Measurements from ENCODE around the gene USP37.

Gene USP37

GRCh38 chr2:218422403-218423086 is 145.6 kb downstream of the USP37 start:
- Histone ChIP-seq H3K36me3 (no peaks in the 10 kb centered on the region), H3K4me1 (ENCODE audit: control insufficient read depth in 1 of 2, insufficient read depth in 1 of 2, low read depth in 1 of 2, low read length in 1 of 2) (no peaks in the 10 kb centered on the region), H3K9me3 (no peaks in the 10 kb centered on the region), H3K27me3 (no peaks in the 10 kb centered on the region), H3K4me3 (ENCODE audit: low read depth in 1 of 2, low read length in 1 of 2) (no peak overlapping the region), H3K27ac (no peak overlapping the region)
- TF ChIP-seq, protein P1, sequence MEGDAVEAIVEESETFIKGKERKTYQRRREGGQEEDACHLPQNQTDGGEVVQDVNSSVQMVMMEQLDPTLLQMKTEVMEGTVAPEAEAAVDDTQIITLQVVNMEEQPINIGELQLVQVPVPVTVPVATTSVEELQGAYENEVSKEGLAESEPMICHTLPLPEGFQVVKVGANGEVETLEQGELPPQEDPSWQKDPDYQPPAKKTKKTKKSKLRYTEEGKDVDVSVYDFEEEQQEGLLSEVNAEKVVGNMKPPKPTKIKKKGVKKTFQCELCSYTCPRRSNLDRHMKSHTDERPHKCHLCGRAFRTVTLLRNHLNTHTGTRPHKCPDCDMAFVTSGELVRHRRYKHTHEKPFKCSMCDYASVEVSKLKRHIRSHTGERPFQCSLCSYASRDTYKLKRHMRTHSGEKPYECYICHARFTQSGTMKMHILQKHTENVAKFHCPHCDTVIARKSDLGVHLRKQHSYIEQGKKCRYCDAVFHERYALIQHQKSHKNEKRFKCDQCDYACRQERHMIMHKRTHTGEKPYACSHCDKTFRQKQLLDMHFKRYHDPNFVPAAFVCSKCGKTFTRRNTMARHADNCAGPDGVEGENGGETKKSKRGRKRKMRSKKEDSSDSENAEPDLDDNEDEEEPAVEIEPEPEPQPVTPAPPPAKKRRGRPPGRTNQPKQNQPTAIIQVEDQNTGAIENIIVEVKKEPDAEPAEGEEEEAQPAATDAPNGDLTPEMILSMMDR (IDR thresholded peaks at IDR 0.05) = no peak

GRCh38 chr2:218421027-218421426 is 147.1 kb downstream of the USP37 start:
- Histone ChIP-seq H3K4me3 (ENCODE audit: low read depth in 1 of 2, low read length in 1 of 2) (no peak overlapping the region), H3K36me3 (no peaks in the 10 kb centered on the region), H3K27me3 (no peaks in the 10 kb centered on the region), H3K4me1 (ENCODE audit: control insufficient read depth in 1 of 2, insufficient read depth in 1 of 2, low read depth in 1 of 2, low read length in 1 of 2) (no peaks in the 10 kb centered on the region), H3K9me3 (no peaks in the 10 kb centered on the region), H3K27ac (no peak overlapping the region)
- TF ChIP-seq, protein P1 (IDR thresholded peaks at IDR 0.05) = no peak

GRCh38 chr2:218419630-218420216 is 148.4 kb downstream of the USP37 start:
- H3K4me1 ChIP-seq (ENCODE audit: control insufficient read depth in 1 of 2, insufficient read depth in 1 of 2, low read depth in 1 of 2, low read length in 1 of 2) = no peaks in the 10 kb centered on the region
- H3K27ac ChIP-seq = no peak overlapping the region
- TF ChIP-seq, protein P1 (IDR thresholded peaks at IDR 0.05) = no peak
- no peaks in the 10 kb centered on the region for H3K27me3 ChIP-seq
- H3K4me3 ChIP-seq (ENCODE audit: low read depth in 1 of 2, low read length in 1 of 2) = no peak overlapping the region
- no peaks in the 10 kb centered on the region for H3K36me3 ChIP-seq
- no peaks in the 10 kb centered on the region for H3K9me3 ChIP-seq

DNA sequence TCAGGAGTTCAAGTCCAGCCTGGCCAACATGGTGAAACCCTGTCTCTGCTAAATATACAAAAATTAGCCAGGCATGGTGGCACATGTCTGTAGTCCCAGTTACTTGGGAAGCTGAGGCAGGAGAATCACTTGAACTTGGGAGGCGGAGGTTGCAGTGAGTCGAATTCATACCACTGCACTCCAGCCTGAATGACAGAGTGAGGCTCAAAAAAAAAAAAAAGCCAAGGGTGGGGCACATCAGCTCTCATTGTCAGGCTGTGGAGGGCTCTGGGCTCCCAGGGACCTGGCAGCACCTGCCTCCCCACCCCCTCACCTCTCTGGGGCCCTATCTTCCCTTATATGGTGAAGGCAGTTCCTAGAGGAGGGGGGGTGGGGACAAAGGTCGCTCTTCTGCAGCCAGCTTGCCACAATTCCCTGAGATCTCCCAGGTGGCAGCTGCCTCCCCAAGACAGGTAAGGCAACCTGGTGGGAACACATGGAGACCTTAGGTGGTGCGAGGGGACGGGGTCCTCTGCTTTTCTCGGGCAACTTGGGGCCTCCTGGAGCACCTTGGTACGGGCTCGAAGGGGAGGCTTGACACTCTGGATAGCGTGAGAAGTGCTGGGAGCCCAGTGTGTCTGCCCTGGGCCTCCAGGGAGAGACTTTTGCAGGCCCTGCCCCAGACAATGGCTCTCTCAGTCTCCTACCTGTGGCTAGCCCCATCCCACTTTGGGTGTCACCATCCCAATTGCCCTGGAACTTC is 149.3 kb downstream of the USP37 start, which contains the start of gene VIL1:
VIL1 (plus strand) TSS at position 407 of the 742 bp plus-strand sequence. CDS start 4,656 bp downstream, outside the sequence.
- TF ChIP-seq, protein P1 (IDR thresholded peaks at IDR 0.05) = no peak
- H3K27ac ChIP-seq = no peak within 1 kb of the TSS
- no peaks in the 10 kb centered on the region for H3K4me1 ChIP-seq (ENCODE audit: control insufficient read depth in 1 of 2, insufficient read depth in 1 of 2, low read depth in 1 of 2, low read length in 1 of 2)
- H3K36me3 ChIP-seq = no peaks in the 10 kb centered on the region
- H3K9me3 ChIP-seq = no peaks in the 10 kb centered on the region
- no peaks in the 10 kb centered on the region for H3K27me3 ChIP-seq
- H3K4me3 ChIP-seq (ENCODE audit: low read depth in 1 of 2, low read length in 1 of 2) = no peak within 1 kb of the TSS

DNA sequence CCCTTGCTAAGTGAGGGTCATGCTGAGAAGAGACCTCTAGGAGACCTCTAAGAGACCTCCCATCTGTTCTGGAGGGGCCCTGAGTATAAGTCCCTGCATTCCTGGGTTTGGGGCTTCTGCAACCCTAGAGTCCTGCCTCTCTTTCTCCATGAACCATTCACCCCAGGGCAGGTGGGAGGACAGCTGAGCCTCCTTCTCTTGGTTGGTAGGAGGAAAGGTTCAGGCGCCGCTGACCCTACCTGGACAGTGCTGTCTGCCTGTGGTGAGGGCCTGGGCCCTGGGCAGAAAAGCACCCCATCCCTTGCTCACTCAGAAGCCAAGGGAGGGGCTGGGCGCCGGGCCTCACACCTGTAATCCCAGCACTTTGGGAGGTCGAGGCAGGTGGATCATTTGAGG is 149.8 kb downstream of the USP37 start:
- no peaks in the 10 kb centered on the region for H3K27me3 ChIP-seq
- H3K27ac ChIP-seq = no peak overlapping the region
- H3K4me3 ChIP-seq (ENCODE audit: low read depth in 1 of 2, low read length in 1 of 2) = no peak overlapping the region
- H3K36me3 ChIP-seq = no peaks in the 10 kb centered on the region
- peaks cover 0 to under 1% of the 10 kb centered on the region in 2 experiments for H3K4me1 ChIP-seq (ENCODE audit: control insufficient read depth in 1 of 2, insufficient read depth in 1 of 2, low read depth in 1 of 2, low read length in 1 of 2)
- no peaks in the 10 kb centered on the region for H3K9me3 ChIP-seq
- TF ChIP-seq, protein P1 (IDR thresholded peaks at IDR 0.05) = no peak
